Posterior cingulate gyrus (tissue), 11 donors: ENCODE results near the gene GLUL.
"Not testable (repeated sequence)": the region's sequence is repeated elsewhere in the genome, so short reads cannot be mapped to it uniquely, and the experiment has no call there.

Source experiments
- DNase-seq, 10 donors: peaks; one replicate each; pipeline versions ENCODE4 v3.0.0 to v3.0.0-alpha.2; 2020 to 2021; ENCODE audit warnings: mixed read lengths in 3 of 10
- intact Hi-C: fragments of 100-400 bp; cut with DNase I; formaldehyde crosslinking; loops from one replicate; pipeline ENCODE4 v1.15.1; 2023

The GLUL gene

DNA sequence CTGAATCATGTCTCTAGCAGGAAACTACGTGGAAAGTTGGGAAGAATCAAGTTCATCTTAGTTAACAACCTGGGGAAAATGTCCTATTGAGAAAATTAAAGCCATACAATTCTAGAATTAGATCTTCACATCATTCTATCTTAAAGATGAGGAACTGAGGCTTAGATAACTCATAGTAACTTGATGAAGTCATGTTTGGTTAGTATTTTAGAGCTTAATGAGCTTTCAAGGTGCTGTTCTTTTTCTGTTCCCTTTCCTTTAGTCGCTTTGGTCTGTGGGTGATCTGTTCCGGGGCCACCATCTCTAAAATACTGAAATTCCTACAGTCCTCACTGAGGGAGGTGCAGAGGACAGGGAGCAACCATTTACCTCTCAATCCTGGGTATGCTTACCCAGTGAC is 4.3 kb upstream of the GLUL start:
- DNase-seq: no peak
- intact Hi-C loops: loop anchor here (1.0 to 10.0 kb wide), 4 partner anchors 253 to 921 kb away; partner anchors contain the start of gene NPL

DNA sequence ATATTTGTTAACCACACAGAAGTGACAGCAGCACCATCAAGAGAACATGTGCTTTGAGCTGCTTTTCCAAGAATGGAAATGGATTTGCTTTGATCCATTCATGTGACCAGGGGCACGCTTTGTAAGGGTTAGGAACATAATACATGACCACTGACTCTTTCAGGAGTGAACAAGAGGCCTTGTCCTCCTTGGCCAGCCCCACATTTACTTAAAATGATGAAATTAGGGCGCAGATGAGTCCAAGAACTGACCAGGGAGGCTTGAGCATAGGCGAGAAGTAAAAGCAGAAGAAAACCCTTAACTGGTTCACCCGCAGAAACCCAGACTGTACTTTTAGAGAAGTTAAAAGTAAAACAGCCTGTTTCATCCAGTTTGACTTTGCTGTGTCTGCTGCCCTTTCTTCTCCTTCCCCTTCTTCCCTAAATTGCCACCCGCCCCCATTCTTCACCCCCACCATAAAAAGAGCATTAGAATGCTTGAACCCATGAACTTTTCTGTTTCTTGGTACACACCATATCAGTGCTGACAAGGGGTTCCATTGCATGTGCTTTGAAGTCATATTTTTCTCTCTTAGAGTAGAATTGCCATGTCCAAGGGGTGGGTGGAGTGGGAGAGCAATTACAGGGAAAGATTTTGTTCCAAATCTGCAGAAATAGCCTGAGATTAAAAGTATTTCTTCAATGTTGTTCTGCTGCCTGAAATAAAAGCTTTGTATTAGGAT is 2.6 kb upstream of the GLUL start:
- no peak for DNase-seq

GRCh38 chr1:182392050-182393028 is 749 bp upstream of the GLUL start:
- intact Hi-C loops: loop anchor here (5.0 to 10.0 kb wide), 2 partner anchors 90 to 918 kb away; no protein-coding TSS in a partner anchor
- DNase-seq: peak in 4 of 10 donors; percentile 22 to 82 (median 38)

More for the DNA sequence above, 2.6 kb upstream of the GLUL start:
- intact Hi-C loops: loop anchor here (5.0 to 10.0 kb wide), 2 partner anchors 92 to 919 kb away; no protein-coding TSS in a partner anchor

GRCh38 chr1:182391028-182391361 is 595 bp downstream of the GLUL start:
- peak in 2 of 10 donors; percentile 21 to 27 for DNase-seq
- intact Hi-C loops: loop anchor here (1.0 to 10.0 kb wide), 3 partner anchors 89 to 916 kb away; no protein-coding TSS in a partner anchor

DNA sequence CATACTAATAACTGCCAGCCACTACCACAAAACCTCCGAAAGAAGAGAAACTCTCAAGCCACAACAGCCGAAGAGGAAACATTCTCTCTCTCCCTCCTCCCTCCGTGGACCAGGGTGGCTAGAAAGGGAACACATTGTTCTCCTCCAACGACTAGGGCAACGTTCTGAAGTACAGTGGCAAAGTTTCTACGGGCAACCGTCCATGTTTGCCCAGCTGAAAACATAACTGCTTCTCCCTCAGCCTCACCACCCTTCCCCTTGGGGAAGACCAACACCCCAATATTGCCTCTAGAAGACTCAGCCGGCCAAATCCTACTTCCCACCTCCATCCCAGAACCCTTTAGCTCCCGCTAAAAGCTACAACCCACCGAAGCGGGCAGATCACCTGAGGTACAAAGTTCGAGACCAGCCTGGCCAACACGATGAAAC is 2.0 kb downstream of the GLUL start:
- intact Hi-C loops: loop anchor here (5.0 to 10.0 kb wide), 2 partner anchors 87 to 915 kb away; no protein-coding TSS in a partner anchor
- DNase-seq: peak in 2 of 10 donors; percentile 9 to 52

DNA sequence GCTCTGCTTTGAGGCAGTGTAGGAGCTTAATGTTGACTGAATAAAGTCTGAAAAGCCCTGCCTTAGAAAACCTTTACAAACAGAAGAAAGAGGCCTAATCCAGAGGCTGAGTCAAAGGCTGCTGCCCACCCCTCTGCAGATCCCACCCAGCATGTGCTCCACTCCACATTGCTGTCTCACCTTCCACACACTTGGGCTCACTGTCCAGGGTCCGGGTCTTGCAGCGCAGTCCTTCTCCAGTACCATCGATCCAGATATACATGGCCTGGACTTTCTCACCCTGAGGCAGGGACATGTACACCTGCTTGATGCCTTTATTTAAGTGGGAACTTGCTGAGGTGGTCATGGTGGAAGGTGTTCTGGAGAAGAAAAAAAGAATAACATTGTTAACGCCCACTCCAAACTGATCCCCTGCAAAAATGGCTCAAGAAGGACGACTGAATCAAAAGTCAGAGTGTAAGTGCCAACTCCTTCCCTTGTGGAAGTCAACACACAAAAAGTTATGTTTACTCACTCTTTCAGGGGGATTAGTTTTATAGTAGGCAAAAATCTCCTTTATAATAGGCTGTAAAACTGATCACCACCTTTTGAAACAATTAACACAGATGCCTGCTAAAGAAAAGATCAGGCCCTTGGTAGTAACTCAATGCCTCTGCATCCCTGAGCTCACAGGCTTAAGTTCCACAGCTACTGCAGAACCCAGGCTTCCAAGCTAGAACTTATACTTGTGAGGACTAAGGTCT is 3.0 kb downstream of the GLUL start:
- intact Hi-C loops: no loop called here
- DNase-seq: no peak

- intact Hi-C loops: no loop called here
- no peak for DNase-seq
These were observed 4.0 kb downstream of the GLUL start for GRCh38 chr1:182387566-182387965.

- DNase-seq: no peak
- intact Hi-C loops: no loop called here
These were observed 4.6 kb downstream of the GLUL start for GRCh38 chr1:182386980-182387379.

DNA sequence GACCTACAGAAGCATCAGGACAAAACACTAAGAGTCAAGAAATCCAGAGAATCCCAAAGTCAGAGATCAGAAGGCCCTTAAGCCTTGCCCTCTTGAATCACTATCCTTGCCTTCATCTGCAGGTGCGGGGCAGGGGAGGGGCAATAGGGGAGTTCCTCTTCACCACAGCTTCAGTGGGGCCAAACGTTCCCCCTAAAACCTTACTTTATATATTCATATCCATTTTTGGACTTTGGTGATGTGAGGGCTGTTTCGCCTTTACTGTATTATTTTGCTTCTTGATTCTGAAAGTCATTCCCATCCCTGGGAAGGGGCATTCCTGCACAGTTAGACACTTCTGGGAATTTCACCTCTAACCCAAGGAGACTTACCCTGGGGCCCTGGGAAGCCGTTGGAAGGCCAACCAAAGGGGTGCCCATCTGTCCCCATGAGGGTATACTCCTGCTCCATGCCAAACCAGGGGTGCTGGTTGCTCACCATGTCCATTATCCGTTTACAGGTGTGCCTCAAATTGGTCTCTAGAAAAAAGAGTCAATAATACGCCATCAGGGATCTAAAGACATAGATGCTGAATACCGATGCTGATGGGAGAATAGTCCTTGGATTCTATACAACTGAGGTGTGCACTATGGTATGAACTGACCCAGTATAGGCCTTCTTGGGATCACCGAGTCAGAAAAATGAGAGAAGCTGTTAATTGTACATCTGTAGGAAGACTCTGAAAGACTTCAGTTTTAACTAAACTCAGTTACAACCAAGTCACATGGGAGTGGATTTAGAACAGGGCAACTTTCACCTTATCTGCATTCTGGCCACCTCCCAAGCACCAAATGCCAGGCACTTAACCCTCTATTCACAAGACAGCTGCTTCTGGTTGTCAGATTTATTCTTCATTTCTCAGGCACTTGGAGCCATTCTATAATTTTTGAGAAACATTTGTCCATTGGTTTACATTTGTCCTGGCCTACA is 5.4 kb downstream of the GLUL start:
- DNase-seq: no peak
- intact Hi-C loops: no loop called here

DNA sequence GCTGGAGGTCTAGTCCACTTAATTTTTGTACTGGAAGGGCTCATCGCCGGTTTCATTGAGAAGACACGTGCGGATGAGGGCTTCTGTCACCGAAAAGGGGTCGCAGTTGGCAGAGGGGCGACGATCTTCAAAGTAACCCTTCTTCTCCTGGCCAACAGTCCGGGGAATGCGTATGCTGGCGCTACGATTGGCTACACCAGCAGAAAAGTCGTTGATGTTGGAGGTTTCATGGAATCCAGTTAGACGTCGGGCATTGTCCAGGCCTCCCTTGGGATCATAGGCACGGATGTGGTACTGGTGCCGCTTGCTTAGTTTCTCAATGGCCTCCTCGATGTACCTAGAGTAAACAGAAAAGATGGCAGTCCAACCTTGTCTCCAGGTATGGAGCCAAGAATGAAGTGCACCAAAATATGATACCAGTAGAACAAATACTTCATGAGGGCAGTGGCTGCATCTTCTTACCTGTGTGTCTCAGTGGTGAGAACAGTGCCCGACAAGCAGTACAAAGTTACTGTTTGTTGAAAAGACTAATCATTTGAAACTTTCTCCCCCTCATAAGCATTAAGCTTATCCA is 7.1 kb downstream of the GLUL start:
- no peak for DNase-seq
- intact Hi-C loops: no loop called here

- DNase-seq: no peak
- intact Hi-C loops: no loop called here
These were observed 7.7 kb downstream of the GLUL start for GRCh38 chr1:182383934-182384333.

- DNase-seq: no peak
- intact Hi-C loops: no loop called here
These were observed 8.4 kb downstream of the GLUL start for GRCh38 chr1:182383037-182383661.

DNA sequence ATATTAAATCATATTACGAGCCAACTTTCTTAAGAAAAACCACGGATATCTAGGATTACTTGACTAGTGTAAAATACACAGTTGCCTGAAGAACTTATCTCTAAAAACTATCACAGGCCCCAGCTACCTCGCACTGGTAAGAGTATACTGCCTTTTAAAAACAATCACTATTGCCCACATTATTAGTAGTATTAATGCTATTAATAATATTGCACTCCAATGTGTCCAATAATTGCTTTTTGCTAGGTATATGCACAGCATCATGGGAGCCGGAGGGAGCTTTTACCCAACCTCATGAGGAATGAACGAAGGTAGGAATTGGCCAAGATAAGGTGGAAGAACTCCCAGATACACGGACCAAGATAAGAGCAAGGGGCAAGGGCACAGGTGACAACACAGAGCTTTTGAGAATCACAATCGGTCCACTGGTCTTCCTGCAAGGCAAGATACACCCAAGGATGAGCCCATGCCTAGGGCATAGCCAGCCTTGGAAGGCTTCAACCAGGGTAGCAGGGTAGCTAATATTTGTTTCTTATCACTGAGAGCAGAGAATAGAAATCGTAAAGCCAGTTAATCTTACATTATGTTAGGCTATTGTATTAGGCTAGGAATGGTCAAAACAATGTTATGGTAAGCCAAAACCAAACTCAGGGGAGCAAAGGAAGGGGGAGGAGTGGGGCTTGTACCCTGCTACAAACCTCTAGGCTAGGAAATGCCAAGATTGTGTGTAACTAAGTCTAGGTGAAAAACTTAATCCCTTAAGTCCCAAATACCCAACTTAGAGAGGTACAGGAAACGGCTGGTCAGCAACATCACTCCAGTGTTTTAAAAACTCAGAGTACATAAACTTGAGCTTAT is 9.4 kb downstream of the GLUL start:
- no peak for DNase-seq
- intact Hi-C loops: no loop called here

- no peak for DNase-seq
- intact Hi-C loops: no loop called here
These were observed 11.4 kb downstream of the GLUL start for GRCh38 chr1:182380199-182380598.

- DNase-seq, intact Hi-C loops: not testable (repeated sequence)
These were observed 11.8 kb downstream of the GLUL start for GRCh38 chr1:182379781-182380180.

DNA sequence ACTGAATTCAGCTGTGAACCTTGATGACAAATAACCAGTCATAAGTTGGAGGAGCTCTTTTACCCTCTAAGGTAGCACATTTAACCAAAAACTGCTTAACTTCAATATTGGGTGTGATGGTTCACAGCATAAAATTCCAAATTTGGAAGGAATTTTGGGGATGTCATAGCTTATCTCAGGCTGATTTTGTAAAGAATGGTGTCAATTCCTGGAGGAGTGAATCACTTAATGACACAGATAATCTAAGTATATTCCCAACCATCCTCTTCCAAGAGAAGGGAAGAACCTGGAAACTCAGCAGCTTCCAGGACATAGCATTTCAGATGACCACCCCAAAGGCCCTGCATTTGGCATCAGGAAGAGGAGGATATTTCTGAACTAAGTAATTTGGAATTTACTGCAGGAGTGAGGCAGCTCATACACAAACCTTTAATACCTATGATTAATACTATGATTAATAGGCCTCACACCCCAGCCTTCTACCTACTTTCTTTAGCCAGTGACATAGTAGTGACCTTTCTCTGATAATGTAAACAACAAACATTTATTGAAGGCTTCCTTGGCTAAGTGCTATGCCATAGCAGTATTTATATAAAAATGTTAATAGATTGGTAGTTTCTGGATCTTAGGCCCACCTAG is 14.5 kb downstream of the GLUL start:
- no peak for DNase-seq
- intact Hi-C loops: no loop called here
